ENCODE results near the gene AJUBA. TPM values are rescaled to one million over a fixed set of nuclear protein-coding genes. Genes with fewer than 3 reads are reported as not detected.

AJUBA gene
- total and polyA plus RNA-seq, 2 of the 8 experiments (the other 6 are each of a cell fraction or from before 2014, with no cell fraction given) = 33.1 to 46.0 TPM

- TF ChIP-seq, protein P1, sequence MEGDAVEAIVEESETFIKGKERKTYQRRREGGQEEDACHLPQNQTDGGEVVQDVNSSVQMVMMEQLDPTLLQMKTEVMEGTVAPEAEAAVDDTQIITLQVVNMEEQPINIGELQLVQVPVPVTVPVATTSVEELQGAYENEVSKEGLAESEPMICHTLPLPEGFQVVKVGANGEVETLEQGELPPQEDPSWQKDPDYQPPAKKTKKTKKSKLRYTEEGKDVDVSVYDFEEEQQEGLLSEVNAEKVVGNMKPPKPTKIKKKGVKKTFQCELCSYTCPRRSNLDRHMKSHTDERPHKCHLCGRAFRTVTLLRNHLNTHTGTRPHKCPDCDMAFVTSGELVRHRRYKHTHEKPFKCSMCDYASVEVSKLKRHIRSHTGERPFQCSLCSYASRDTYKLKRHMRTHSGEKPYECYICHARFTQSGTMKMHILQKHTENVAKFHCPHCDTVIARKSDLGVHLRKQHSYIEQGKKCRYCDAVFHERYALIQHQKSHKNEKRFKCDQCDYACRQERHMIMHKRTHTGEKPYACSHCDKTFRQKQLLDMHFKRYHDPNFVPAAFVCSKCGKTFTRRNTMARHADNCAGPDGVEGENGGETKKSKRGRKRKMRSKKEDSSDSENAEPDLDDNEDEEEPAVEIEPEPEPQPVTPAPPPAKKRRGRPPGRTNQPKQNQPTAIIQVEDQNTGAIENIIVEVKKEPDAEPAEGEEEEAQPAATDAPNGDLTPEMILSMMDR (IDR thresholded peaks at IDR 0.05; ENCODE audit: control extremely low read depth in 1 of 3, insufficient read depth in 1 of 3, low read depth in 1 of 3, low read length in 3 of 3) = no peak
- TF ChIP-seq KDM1A (IDR thresholded peaks at IDR 0.05; ENCODE audit: borderline replicate concordance, low read length) = no peak
- no peak for TF ChIP-seq TEAD4 (IDR thresholded peaks at IDR 0.05; ENCODE audit: low read depth, low read length)
- TF ChIP-seq SUZ12 (IDR thresholded peaks at IDR 0.05; ENCODE audit: low read length) = no peak
- TF ChIP-seq CEBPB (IDR thresholded peaks at IDR 0.05; ENCODE audit: low read depth, low read length) = no peak
- TF ChIP-seq ASH2L (IDR thresholded peaks at IDR 0.05; ENCODE audit: low read length) = no peak
- no peak for TF ChIP-seq RAD21 (IDR thresholded peaks at IDR 0.05 in 1 of 2, conservative IDR thresholded peaks at IDR 0.05 in 1 of 2; ENCODE audit: low read depth in 2 of 2, low read length in 2 of 2)
- no peak for TF ChIP-seq EZH2 (IDR thresholded peaks at IDR 0.05; ENCODE audit: low read depth, low read length, severe bottlenecking)
- no peak for TF ChIP-seq BACH1 (IDR thresholded peaks at IDR 0.05; ENCODE audit: low read length)
These were observed 42.9 kb upstream of the AJUBA start (continued) for GRCh38 chr14:23025151-23025814.
